CD4-positive, alpha-beta T cell treated with Interleukin-17A for 1 hour (primary cell): ENCODE measurements around the gene SEC24D.

Source experiments
- DNase-seq: peaks from one replicate; pipeline ENCODE4 v3.0.0-alpha.2; 2020

SEC24D gene

GRCh38 chr4:118749347-118749988, 86.5 kb downstream of the SEC24D start:
- DNase-seq: no peak

- DNase-seq: no peak
These were observed 89.5 kb downstream of the SEC24D start for GRCh38 chr4:118746251-118746919.

GRCh38 chr4:118745357-118745756, 90.6 kb downstream of the SEC24D start:
- no peak for DNase-seq

GRCh38 chr4:118743867-118744266, 92.1 kb downstream of the SEC24D start:
- no peak for DNase-seq

- no peak for DNase-seq
These were observed 93.9 kb downstream of the SEC24D start for GRCh38 chr4:118742050-118742449.

- no peak for DNase-seq
These were observed 94.5 kb downstream of the SEC24D start for GRCh38 chr4:118741301-118741855.

GRCh38 chr4:118740869-118741268, 95.1 kb downstream of the SEC24D start:
- DNase-seq: peak; percentile 28

GRCh38 chr4:118739022-118739713, 96.8 kb downstream of the SEC24D start:
- no peak for DNase-seq

- DNase-seq: no peak
These were observed 97.8 kb downstream of the SEC24D start for GRCh38 chr4:118738090-118738489.

GRCh38 chr4:118736900-118737299, 99.0 kb downstream of the SEC24D start:
- no peak for DNase-seq

- no peak for DNase-seq
These were observed 101.3 kb downstream of the SEC24D start for GRCh38 chr4:118734491-118735205.

GRCh38 chr4:118732591-118733330, 103.2 kb downstream of the SEC24D start:
- no peak for DNase-seq

GRCh38 chr4:118730683-118731082, 105.2 kb downstream of the SEC24D start:
- no peak for DNase-seq

- DNase-seq: peak; percentile 34
These were observed 106.3 kb downstream of the SEC24D start for GRCh38 chr4:118729287-118730286.

- no peak for DNase-seq
These were observed 108.6 kb downstream of the SEC24D start for GRCh38 chr4:118727360-118727759.

- no peak for DNase-seq
These were observed 112.6 kb downstream of the SEC24D start for GRCh38 chr4:118723369-118723768.

GRCh38 chr4:118721752-118722151, 114.2 kb downstream of the SEC24D start:
- no peak for DNase-seq

- no peak for DNase-seq
These were observed 117.3 kb downstream of the SEC24D start for GRCh38 chr4:118718511-118719170.

- no peak for DNase-seq
These were observed 119.6 kb downstream of the SEC24D start for GRCh38 chr4:118716304-118716703.

GRCh38 chr4:118714682-118715081, 121.2 kb downstream of the SEC24D start:
- no peak for DNase-seq

- no peak for DNase-seq
These were observed 123.1 kb downstream of the SEC24D start for GRCh38 chr4:118712872-118713271.
